CD4-positive, CD25-positive, alpha-beta regulatory T cell (primary cell): ENCODE data around the gene ATP5F1B. TPM values are rescaled to one million over a fixed set of nuclear protein-coding genes. Genes with fewer than 3 reads are reported as not detected.

Experiments used
- ATAC-seq, 2 donors: fragments of 150-1000 bp; cut with Tn5 transposase; one replicate each; pipeline ENCODE4 v1.10.0; 2021; ENCODE audit warnings: low read depth in 2 of 2, moderate number of reproducible peaks in 2 of 2, moderate library complexity in 1 of 2
- DNase-seq, 3 donors: peaks; one replicate each; pipeline versions ENCODE4 v3.0.0 to v3.0.0-alpha.2; 2012 to 2022; ENCODE audit warnings: mixed read lengths in 1 of 3
- H3K27ac ChIP-seq: one replicate; pipeline ENCODE4 v1.7.0; 2013; ENCODE audit warnings: mild to moderate bottlenecking, low read length; ENCODE audit not compliant: insufficient read depth, poor library complexity, severe bottlenecking
- H3K27me3 ChIP-seq: one replicate; pipeline ENCODE4 v1.7.0; 2013; ENCODE audit warnings: low read length; ENCODE audit not compliant: control insufficient read depth, insufficient read depth
- H3K36me3 ChIP-seq: one replicate; pipeline ENCODE4 v1.7.0; 2013; ENCODE audit warnings: mild to moderate bottlenecking, low read length, moderate library complexity; ENCODE audit not compliant: control insufficient read depth, insufficient read depth
- H3K4me1 ChIP-seq: 2 replicates; pipeline ENCODE4 v1.7.0; 2013; ENCODE audit warnings: mild to moderate bottlenecking, low read length; ENCODE audit not compliant: insufficient read depth, control insufficient read depth, poor library complexity, severe bottlenecking
- H3K4me3 ChIP-seq: one replicate; pipeline ENCODE4 v1.7.0; 2013; ENCODE audit warnings: low read depth, mild to moderate bottlenecking, low read length, moderate library complexity
- H3K9me3 ChIP-seq, 2 experiments: 1 replicate in 1 of 2; 2 replicates in 1 of 2; pipeline ENCODE4 v1.7.0; 2013; ENCODE audit warnings: low read length in 2 of 2, mild to moderate bottlenecking in 1 of 2, moderate library complexity in 1 of 2; ENCODE audit not compliant: control insufficient read depth in 2 of 2
- H3K27ac Mint-ChIP-seq, 3 donors: one replicate each; pipeline ENCODE4 v1.8.0; 2020 to 2022; ENCODE audit warnings: mild to moderate bottlenecking in 3 of 3, mixed read lengths in 3 of 3, moderate library complexity in 2 of 3
- H3K27me3 Mint-ChIP-seq: one replicate; pipeline ENCODE4 v1.8.0; 2022; ENCODE audit warnings: mild to moderate bottlenecking, mixed read lengths
- H3K36me3 Mint-ChIP-seq: one replicate; pipeline ENCODE4 v1.8.0; 2020; ENCODE audit warnings: mixed read lengths
- H3K4me1 Mint-ChIP-seq, 4 donors: one replicate each; pipeline ENCODE4 v1.8.0; 2020 to 2022; ENCODE audit warnings: mixed read lengths in 4 of 4, mild to moderate bottlenecking in 1 of 4
- H3K4me3 Mint-ChIP-seq, 4 donors: one replicate each; pipeline ENCODE4 v1.8.0; 2020 to 2022; ENCODE audit warnings: mild to moderate bottlenecking in 4 of 4, mixed read lengths in 4 of 4, moderate library complexity in 3 of 4
- H3K9me3 Mint-ChIP-seq, 7 donors: one replicate each; pipeline ENCODE4 v1.8.0; 2020 to 2022; ENCODE audit warnings: mixed read lengths in 7 of 7, mild to moderate bottlenecking in 3 of 7, moderate library complexity in 2 of 7
- polyA plus RNA-seq, 4 donors: library from polyadenylated mRNA; unstranded; fragments of 300-500 nt; fragmentation: Illumina TruSeq; gene quantifications; one replicate each; pipeline ENCODE4 v1.2.3, GENCODE V29; 2021
- total RNA-seq: library from RNA; stranded (reverse); gene quantifications from one replicate; pipeline ENCODE4 v1.2.3, GENCODE V29; 2022

ATP5F1B gene
- total RNA-seq, result 277 TPM
- polyA plus RNA-seq, result 1,000 to 10,000 TPM in 1 of 4 donors, 100 to 1,000 TPM in 3; 781 to 1,082 (median 867) TPM

GRCh38 chr12:56645717-56646446 lies at the start of gene ATP5F1B:
Gene ATP5F1B (minus strand): TSS chr12:56645984. CDS start chr12:56645963, 21 bp downstream.
- peaks cover 32% of the 10 kb centered on the region for H3K36me3 ChIP-seq
- peaks cover 13 to 43% (median 30%) of the 10 kb centered on the region in 4 donors for H3K4me1 Mint-ChIP-seq
- no peaks in the 10 kb centered on the region for H3K9me3 ChIP-seq
- H3K27ac Mint-ChIP-seq, result peak within 1 kb of the TSS; percentile 96 to 99 (median 99)
- peak within 1 kb of the TSS; percentile 96 for H3K4me3 ChIP-seq
- H3K27me3 ChIP-seq, result no peaks in the 10 kb centered on the region
- H3K27me3 Mint-ChIP-seq, result no peaks in the 10 kb centered on the region
- peak within 1 kb of the TSS; percentile 80 to 95 (median 93) for H3K4me3 Mint-ChIP-seq
- H3K27ac ChIP-seq, result peak within 1 kb of the TSS; percentile 96
- peaks cover 26% of the 10 kb centered on the region for H3K4me1 ChIP-seq
- H3K9me3 Mint-ChIP-seq, result peaks cover 0 to 1% (median 0%) of the 10 kb centered on the region in 7 donors
- H3K36me3 Mint-ChIP-seq, result peaks cover 18% of the 10 kb centered on the region
- peak; percentile 88 to 99 (median 96) for DNase-seq
- ATAC-seq, result peak; percentile 98 to 99

GRCh38 chr12:56694161-56694560 lies 48.4 kb upstream of the ATP5F1B start:
- H3K36me3 ChIP-seq, result no peaks in the 10 kb centered on the region
- H3K4me3 ChIP-seq, result no peak overlapping the region
- no peak overlapping the region for H3K27ac Mint-ChIP-seq
- H3K9me3 Mint-ChIP-seq, result no peaks in the 10 kb centered on the region
- H3K4me3 Mint-ChIP-seq, result no peak overlapping the region
- peaks cover 3% of the 10 kb centered on the region for H3K4me1 ChIP-seq
- no peaks in the 10 kb centered on the region for H3K27me3 ChIP-seq
- H3K27ac ChIP-seq, result no peak overlapping the region
- no peaks in the 10 kb centered on the region for H3K36me3 Mint-ChIP-seq
- peaks cover under 1 to 3% (median 2%) of the 10 kb centered on the region in 4 donors for H3K4me1 Mint-ChIP-seq
- DNase-seq, result no peak
- no peaks in the 10 kb centered on the region for H3K27me3 Mint-ChIP-seq
- no peaks in the 10 kb centered on the region for H3K9me3 ChIP-seq
- ATAC-seq, result no peak

GRCh38 chr12:56688846-56689109 lies 43.0 kb upstream of the ATP5F1B start:
- Histone ChIP-seq H3K4me1 (peaks cover 33% of the 10 kb centered on the region), H3K27me3 (no peaks in the 10 kb centered on the region), H3K9me3 (no peaks in the 10 kb centered on the region), H3K27ac (peak overlapping the region; percentile 99), H3K4me3 (peak overlapping the region; percentile 91), H3K36me3 (no peaks in the 10 kb centered on the region)
- ATAC-seq (no peak), DNase-seq (no peak)
- peaks cover 5% of the 10 kb centered on the region for H3K36me3 Mint-ChIP-seq
- H3K9me3 Mint-ChIP-seq, result no peaks in the 10 kb centered on the region
- H3K4me3 Mint-ChIP-seq, result peak overlapping the region; percentile 95 to 100 (median 98)
- peak overlapping the region; percentile 97 to 100 (median 100) for H3K27ac Mint-ChIP-seq
- peaks cover 17 to 33% (median 23%) of the 10 kb centered on the region in 4 donors for H3K4me1 Mint-ChIP-seq
- H3K27me3 Mint-ChIP-seq, result peaks cover 20% of the 10 kb centered on the region

- no peaks in the 10 kb centered on the region for H3K9me3 Mint-ChIP-seq
- H3K4me3 ChIP-seq, result peak within 1 kb of the TSS; percentile 98
- H3K36me3 ChIP-seq, result no peaks in the 10 kb centered on the region
- ATAC-seq (peak; percentile 75 to 77), DNase-seq (peak; percentile 95 to 99 (median 98))
- H3K9me3 ChIP-seq, result no peaks in the 10 kb centered on the region
- H3K4me1 Mint-ChIP-seq, result peaks cover 17 to 33% (median 25%) of the 10 kb centered on the region in 4 donors
- peak within 1 kb of the TSS; percentile 97 to 100 (median 100) for H3K27ac Mint-ChIP-seq
- H3K36me3 Mint-ChIP-seq, result peaks cover 5% of the 10 kb centered on the region
- peak within 1 kb of the TSS; percentile 95 to 100 (median 98) for H3K4me3 Mint-ChIP-seq
- peaks cover 20% of the 10 kb centered on the region for H3K27me3 Mint-ChIP-seq
- no peaks in the 10 kb centered on the region for H3K27me3 ChIP-seq
- peaks cover 35% of the 10 kb centered on the region for H3K4me1 ChIP-seq
- H3K27ac ChIP-seq, result peak within 1 kb of the TSS; percentile 99
Observed at GRCh38 chr12:56688129-56688845, 42.5 kb upstream of the ATP5F1B start, which contains the start of gene PTGES3. Gene PTGES3 (minus strand): TSS chr12:56688284. CDS start chr12:56687999, 285 bp downstream.

GRCh38 chr12:56687223-56688128 lies 41.7 kb upstream of the ATP5F1B start:
- peak overlapping the region; percentile 95 to 100 (median 98) for H3K4me3 Mint-ChIP-seq
- peaks cover 5% of the 10 kb centered on the region for H3K36me3 Mint-ChIP-seq
- H3K27me3 ChIP-seq, result no peaks in the 10 kb centered on the region
- H3K27ac ChIP-seq, result peak overlapping the region; percentile 99
- DNase-seq (peak; percentile 57 to 69 (median 68)), ATAC-seq (peak; percentile 46 to 57)
- H3K27me3 Mint-ChIP-seq, result peaks cover 20% of the 10 kb centered on the region
- H3K9me3 ChIP-seq, result no peaks in the 10 kb centered on the region
- no peaks in the 10 kb centered on the region for H3K36me3 ChIP-seq
- H3K4me3 ChIP-seq, result peak overlapping the region; percentile 98
- peak overlapping the region; percentile 97 to 100 (median 100) for H3K27ac Mint-ChIP-seq
- H3K4me1 ChIP-seq, result peaks cover 43% of the 10 kb centered on the region
- H3K4me1 Mint-ChIP-seq, result peaks cover 17 to 40% (median 25%) of the 10 kb centered on the region in 4 donors
- H3K9me3 Mint-ChIP-seq, result no peaks in the 10 kb centered on the region

- peak overlapping the region; percentile 99 for H3K27ac ChIP-seq
- Mint-ChIP-seq H3K4me3 (peak overlapping the region; percentile 95 to 100 (median 98)), H3K4me1 (peaks cover 19 to 62% (median 33%) of the 10 kb centered on the region in 4 donors)
Observed at GRCh38 chr12:56684745-56685359, 39.1 kb upstream of the ATP5F1B start.

More at GRCh38 chr12:56684745-56685359, 39.1 kb upstream of the ATP5F1B start:
- Histone ChIP-seq H3K9me3 (no peaks in the 10 kb centered on the region), H3K4me1 (peaks cover 64% of the 10 kb centered on the region), H3K27me3 (no peaks in the 10 kb centered on the region), H3K4me3 (peak overlapping the region; percentile 98), H3K36me3 (peaks cover 15% of the 10 kb centered on the region)
- Mint-ChIP-seq H3K36me3 (peaks cover 11% of the 10 kb centered on the region), H3K27me3 (peaks cover 20% of the 10 kb centered on the region), H3K9me3 (no peaks in the 10 kb centered on the region), H3K27ac (peak overlapping the region; percentile 91 to 97 (median 95))
- DNase-seq (peak in 2 of 3 donors; percentile 23 to 41), ATAC-seq (no peak)
